Activated CD4-positive, alpha-beta T cell treated with anti-CD3 and anti-CD28 coated beads, Interleukin-10, Interleukin-2, amounts not matched to agents 100 ng/mL and 50 ng/mL, durations not matched to agents 16 hours and 8 hours (primary cell): Measurements from ENCODE around the gene UROS.

ENCODE experiments used
- DNase-seq: peaks from one replicate; pipeline ENCODE4 v3.0.0-alpha.2; 2020

UROS gene

DNA sequence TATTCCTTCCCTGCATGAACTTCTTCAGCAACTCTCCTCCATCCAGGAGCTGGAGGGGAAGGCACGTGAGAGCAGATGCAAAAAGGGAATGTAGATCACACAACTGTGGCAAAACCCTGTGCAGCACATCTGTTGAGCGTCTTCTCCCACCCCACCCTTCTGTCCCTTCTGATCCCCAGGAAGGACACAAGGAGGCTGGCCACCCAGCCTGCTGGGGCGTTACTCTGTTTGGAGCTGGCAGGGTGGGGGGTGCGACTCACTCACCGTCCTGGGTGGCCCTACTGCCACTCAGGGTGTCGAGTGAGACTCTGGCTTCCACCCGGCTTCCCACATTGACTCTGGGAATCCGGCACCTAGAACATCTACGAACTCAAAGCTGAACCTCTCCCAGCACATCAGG lies 37.3 kb downstream of the UROS start:
- no peak for DNase-seq

DNA sequence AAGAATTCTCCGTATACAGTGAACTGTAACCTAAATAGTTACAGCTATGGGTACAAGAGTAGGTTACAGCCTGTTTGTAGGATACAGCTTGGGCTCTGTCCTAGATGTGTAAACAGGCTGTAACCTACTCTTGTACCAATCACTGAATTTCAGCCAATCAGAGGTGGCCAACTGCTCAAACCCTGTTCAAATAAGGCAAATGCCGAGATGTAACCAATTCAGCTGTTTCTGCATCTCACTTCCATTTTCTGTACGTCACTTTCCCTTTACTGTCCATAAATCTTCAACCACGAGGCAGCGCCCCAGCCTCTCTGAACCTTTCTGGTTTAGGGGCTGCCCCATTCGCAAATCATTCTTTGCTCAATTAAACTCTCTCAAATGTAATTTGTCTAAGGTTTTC lies 39.1 kb downstream of the UROS start:
- DNase-seq, result no peak

DNA sequence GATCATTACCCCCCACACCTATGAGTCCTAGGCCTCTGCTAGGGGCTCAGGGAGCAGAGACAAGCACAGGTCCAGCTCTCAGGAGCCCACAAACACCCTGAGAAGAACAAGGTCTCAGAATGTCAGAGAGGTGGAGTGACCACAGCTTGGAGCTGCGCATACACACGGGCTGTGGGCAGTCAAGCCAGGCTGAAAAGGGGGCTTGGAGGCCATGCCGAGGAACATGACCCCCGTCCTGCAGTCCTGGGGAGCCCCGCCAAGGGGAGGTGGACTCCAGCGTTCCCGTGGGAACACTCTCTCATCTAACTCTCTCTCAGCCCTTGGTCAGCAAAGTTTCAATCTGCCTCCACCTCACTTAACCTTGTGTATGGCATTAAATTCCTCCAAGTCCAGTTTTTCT lies 39.6 kb downstream of the UROS start:
- DNase-seq, result no peak

GRCh38 chr10:125782616-125783015 lies 40.4 kb downstream of the UROS start:
- DNase-seq, result no peak

- DNase-seq, result no peak
Observed at GRCh38 chr10:125782054-125782453, 41.0 kb downstream of the UROS start.

DNA sequence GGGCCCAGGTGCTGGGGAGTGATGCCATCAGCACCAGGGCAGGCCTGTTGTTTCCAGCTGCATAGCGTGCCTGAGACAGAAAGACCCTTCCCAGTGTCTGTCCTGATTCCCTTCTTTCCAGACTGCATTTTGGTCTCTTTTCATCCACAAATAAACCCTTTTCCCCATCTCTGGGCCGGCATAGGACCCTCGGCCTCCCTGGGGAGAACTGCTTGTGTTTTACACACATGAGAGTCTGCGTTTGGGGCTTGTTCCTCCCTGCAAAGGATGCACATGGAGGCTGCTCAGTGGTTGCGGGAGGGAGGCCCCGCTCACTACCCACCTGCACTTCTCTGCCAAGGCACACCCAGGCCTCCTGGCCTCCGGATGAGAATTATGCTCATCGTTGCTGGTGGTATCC lies 41.7 kb downstream of the UROS start:
- no peak for DNase-seq

- no peak for DNase-seq
Observed at GRCh38 chr10:125779403-125780327, 43.4 kb downstream of the UROS start.

DNA sequence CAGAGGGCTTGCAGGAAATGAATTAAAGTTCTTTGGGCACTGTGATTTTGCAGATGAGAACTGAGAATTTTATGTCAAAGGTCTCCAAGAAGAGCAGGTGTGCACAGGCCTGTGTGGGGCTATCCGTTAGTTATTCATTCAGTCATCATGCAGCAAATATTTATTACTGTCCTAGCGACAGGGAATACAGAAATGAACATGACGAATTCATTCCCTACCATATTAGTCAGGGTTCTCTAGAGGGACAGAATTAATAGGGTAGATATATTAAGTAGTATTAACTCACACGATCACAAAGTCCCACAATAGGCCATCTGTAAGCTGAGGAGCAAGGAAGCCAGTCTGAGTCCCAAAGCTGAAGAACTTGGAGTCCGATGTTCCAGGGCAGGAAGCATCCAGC lies 44.5 kb downstream of the UROS start:
- no peak for DNase-seq

- no peak for DNase-seq
Observed at GRCh38 chr10:125777806-125778205, 45.3 kb downstream of the UROS start.

DNA sequence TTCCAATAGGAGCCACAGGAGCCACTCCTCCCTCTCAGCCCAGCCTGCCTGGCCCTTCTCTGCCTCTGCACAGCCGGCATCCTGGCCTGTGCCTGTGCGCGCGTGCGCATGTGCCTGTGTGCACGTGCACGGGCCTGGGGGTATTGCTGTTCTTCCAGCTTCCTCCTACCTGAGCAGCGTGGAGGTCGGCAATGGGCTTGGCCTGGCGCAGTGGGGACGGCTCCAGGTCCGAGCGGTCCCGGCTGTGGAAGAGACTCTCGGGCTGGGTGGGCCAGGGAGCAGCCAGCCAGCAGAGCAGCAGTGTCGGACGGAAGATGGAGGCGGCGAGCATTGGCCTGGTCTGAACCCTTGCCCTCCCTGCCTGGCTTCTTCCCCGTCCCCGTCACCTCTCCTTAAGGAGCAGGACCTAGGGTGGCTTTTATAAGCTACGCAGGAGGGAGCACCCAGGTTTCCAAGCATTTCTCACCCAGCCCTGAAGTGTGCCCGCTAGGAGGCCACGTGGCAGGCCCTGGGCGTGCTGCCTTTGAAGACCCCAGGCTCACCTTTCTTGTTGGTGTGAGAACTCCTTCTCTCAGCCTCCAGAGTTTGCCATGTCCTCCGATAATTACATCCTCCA lies 47.5 kb downstream of the UROS start, which contains the start of gene MMP21:
TSS of gene MMP21 (minus strand) at position 331 of the 616 bp plus-strand sequence. CDS start at position 331, 0 bp downstream.
- DNase-seq, result no peak

DNA sequence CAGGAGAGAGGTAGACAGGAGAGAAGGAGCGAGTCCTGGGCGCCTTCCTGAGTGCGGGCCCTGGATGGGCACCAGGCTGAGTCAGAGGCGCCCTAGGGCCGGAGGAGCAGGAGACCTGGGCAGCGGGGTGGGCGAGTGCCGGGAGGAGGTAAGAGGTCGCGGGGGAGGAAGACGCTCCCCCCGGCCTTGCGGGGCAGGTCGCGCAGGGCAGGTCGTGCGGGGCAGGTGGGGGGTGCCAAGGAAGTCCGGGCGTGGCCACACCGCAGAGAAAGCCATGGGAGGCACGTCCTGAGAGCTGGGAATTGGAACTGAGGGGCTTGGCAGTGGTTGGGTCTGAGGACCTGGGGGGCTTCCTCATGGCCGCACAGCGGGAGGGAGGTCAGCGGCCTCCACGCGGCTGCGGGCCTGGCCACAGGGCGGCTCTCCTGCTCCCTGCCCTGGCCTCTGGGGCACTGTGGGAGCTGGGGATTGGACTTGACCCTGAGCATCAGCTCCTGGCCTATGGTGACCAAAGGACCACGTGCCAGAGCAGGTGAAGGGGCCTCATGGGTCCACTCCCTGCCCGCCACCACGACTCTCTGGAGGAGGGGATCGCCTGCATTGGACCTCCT lies 48.4 kb downstream of the UROS start:
- no peak for DNase-seq

DNA sequence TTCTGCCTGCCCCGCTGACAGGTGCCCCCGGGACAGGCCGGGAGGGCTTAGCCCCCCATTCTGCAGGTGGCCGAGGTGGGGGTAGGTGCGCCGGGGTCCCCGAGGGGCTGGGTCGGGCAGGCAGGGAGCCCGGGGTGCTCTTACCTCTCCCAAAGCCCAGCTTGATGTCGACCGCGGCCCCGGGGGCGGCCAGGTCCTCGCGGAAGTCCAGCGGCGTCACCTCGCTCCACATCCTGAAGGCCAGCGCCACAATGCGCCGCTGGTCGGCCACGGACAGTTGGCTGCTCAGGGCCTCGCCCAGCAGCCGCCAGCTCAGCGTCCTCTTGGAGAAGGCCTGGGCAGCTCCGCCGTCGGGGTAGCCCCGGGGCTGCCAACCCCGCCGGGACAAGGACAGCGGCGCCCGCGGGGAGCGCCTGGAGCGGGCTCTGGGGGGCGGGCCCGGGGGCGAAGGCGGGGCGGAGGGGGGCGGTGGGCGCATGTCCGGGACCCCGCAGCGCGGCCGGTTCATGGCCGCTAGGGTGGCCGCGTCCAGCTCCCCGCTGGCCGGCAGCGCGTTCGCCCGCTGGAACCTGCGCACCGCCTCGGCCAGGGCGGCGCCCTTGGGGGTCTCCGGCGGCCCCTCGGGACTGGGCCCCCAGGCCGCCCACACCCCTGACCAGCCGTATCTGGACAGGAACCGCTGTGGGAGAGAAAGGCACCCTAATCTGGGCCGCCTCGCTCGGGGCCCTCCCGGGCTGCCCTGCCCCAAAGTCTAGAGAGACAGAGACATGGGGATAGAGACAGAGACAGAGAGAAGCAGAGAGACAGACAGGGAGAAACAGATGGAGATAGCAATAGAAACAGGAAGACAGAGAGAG lies 49.1 kb downstream of the UROS start:
- DNase-seq, result no peak

DNA sequence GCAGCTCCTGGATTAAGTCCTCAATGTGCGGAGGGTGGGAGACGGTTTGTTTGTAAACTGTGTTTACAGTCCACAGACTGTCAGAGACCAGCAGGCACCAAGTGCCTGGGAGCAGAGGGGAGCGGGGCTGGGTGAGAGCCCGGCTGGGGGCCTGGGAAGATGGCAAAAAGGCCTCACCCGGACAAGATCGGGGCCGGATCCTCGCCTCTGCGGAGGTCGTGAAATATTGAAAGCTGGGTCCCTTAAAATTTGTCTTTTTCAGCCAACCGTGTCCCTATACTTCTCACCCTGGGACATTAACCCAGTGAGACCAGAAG lies 50.2 kb downstream of the UROS start:
- no peak for DNase-seq

DNA sequence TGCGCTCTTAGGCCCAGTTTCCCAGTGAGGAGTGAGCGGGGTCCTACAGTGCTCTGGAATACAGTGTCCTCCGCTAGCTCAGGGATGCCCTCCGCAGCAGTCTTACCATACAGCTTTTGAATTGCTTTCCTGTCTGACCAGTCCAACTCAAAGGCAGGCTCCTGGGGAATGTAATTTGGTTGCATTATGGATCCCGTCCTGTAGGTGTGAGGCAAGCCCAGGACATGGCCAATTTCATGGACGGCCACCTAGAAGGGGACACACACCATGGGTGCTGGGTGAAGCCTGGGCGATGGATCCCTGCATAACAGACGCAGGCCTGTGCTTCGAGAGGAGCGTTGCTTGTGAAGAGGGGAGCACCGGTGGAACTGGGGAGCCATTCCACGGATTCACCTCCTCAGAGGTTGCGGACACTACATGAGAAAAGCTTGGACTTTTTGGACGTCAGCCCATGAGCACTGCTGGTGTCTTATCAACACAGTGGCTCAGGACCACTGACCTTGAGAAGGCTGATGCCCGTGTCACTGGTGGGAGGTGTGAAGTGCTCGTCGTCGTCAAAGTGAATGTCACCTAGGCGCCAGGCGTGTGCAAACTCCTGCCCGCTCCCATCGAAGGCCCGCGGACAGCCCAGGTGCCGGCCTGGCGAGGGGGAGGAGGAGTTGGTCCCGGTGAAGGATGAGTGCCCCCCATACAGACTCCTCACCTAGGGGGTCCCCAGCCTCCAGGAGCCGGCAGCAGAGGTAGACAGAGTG lies 50.8 kb downstream of the UROS start:
- DNase-seq, result no peak

GRCh38 chr10:125770844-125771243 lies 52.2 kb downstream of the UROS start:
- DNase-seq, result no peak

- DNase-seq, result no peak
Observed at GRCh38 chr10:125769175-125769574, 53.9 kb downstream of the UROS start.

DNA sequence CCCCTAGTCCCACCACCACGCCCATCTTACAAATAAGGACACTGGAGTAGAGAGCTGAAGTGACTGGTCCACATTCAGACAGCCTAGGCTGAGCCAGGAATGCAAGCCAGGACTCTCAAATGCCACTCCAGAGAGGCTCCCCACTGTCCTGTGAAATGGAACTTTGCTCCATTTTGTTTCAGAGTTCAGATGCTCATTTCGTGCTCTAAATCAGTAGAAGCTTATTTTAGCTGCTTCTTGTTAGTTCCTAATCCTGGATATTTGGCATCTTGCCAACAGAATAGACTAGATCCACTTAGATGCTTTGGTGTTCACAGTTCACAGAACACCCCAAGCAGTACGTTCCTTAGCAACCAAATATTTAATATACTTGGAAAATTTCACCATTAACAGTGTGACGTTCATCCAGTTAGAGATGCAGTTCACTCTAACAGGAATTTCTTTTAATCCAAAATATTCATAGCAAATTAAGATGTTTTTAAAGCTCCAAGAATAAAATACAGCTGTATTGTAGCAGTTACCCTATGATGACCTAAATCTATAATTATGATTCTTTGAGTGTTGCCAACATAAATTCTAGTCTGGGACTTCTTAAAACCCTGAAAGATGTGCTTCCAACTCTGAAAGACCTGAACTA lies 54.7 kb downstream of the UROS start:
- no peak for DNase-seq

- no peak for DNase-seq
Observed at GRCh38 chr10:125766511-125766910, 56.5 kb downstream of the UROS start.

- DNase-seq, result no peak
Observed at GRCh38 chr10:125765835-125766234, 57.2 kb downstream of the UROS start.

DNA sequence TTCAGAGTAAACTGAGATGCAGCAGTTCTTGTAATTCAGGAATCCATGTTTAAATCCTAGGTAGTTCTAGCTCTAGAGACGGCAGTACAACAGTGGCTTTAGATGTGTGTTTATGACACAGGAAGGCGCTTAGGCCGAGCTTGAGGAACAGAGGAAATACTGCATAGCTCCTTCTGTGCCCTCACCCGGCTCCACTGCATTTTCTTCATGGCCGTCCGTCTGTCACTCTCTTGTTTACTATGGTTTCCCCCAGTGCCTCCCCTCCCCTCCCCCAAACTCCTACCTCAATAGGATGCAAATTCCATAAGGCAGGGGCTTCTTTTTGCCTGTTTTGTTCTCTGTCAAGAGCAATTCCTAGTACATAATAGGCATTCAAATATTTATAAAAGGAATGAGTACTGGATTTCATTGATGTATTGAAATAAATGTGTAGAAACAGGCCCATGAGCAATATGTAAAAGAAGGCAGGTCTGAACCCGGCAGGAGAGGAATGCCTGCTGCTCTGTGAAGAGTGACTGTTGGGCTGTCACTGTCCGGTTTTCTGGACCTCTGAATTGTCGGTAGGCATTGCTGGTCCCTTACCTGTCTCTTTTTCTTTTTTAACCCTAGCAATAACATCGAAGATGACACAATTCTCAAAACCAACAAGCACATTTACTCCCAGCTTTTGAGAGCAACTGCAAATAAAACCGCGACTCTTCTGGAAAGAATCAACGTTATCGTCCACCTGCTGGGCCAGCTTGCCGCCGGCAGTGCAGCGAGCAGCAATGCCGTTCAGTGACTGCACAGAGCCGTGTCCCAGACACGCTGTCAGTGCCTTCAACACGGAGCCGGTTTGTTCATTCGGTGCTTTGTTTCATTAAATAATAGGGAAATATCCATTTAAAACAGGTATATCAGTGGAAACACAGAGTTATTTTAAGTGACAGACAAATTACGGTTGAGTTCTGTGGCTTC lies 60.1 kb downstream of the UROS start:
- DNase-seq, result no peak

GRCh38 chr10:125761961-125762360 lies 61.1 kb downstream of the UROS start:
- DNase-seq, result no peak
